Erythroblast (primary cell): ENCODE results near the gene CDC25B.

Experiments used
- GATA1 ChIP-seq: IDR thresholded peaks from 2 replicates; pipeline ENCODE4 v1.6.1; 2011; ENCODE audit warnings: low read depth, mild to moderate bottlenecking, control low read depth, low read length, moderate library complexity
- POLR2A ChIP-seq: IDR thresholded peaks from 2 replicates; pipeline ENCODE4 v1.6.1; 2011; ENCODE audit warnings: mild to moderate bottlenecking, low read length

DNA sequence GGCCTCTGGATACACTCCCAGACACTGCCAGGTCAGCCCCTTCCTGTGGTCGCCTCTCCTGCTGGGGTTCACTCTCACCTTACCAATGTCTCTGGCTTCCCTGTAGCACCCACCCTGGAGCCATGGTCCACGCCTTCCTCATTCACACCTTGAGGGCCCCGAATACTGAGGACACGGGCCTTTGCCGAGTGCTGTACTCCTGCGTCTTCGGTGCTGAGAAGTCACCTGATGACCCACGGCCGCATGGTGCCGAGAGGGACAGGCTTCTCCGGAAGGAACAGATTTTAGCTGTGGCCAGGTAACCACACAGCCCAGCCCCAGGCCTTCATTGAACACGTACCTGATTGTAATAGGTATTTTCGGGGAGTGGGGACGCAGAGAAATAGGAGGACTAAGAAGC, 25.9 kb downstream of the CDC25B start:
- TF ChIP-seq POLR2A (no peak), GATA1 (no peak)
